Heart left ventricle (tissue), 16 donors: Measurements from ENCODE around the gene BMPER. TPM values are rescaled to one million over a fixed set of nuclear protein-coding genes. Genes with fewer than 3 reads are reported as not detected.

ENCODE experiments used
- ATAC-seq, 4 donors: fragments of 200-7000 bp; cut with Tn5 transposase; one replicate each; pipeline ENCODE4 v1.9.1; 2020 to 2022; ENCODE audit warnings: moderate library complexity in 4 of 4, mild to moderate bottlenecking in 3 of 4, moderate number of reproducible peaks in 1 of 4
- DNase-seq, 5 donors: peaks; one replicate each; pipeline ENCODE4 v3.0.0-alpha.2; 2020
- H3K27ac ChIP-seq, 12 donors: fragments of 200-600 bp; sonication (generic) in 4 of 12; one replicate each; pipeline versions ENCODE4 v1.5.0 to v1.8.0; 2016 to 2022; ENCODE audit warnings: mild to moderate bottlenecking in 2 of 12
- H3K27me3 ChIP-seq, 9 donors: fragments of 200-600 bp; sonication (generic) in 2 of 9; one replicate each; pipeline versions ENCODE4 v1.5.1 to v1.8.0; 2016 to 2022; ENCODE audit warnings: mild to moderate bottlenecking in 3 of 9
- H3K36me3 ChIP-seq, 9 donors: fragments of 200-600 bp; sonication (generic) in 2 of 9; one replicate each; pipeline versions ENCODE4 v1.5.0 to v1.8.0; 2018 to 2022; ENCODE audit warnings: mild to moderate bottlenecking in 2 of 9
- H3K4me1 ChIP-seq, 12 donors: fragments of 200-600 bp; sonication (generic) in 4 of 12; one replicate each; pipeline versions ENCODE4 v1.5.0 to v1.8.0; 2016 to 2022; ENCODE audit warnings: mild to moderate bottlenecking in 3 of 12
- H3K4me3 ChIP-seq, 12 donors: fragments of 200-600 bp; sonication (generic) in 4 of 12; one replicate each; pipeline versions ENCODE4 v1.5.0 to v1.8.0; 2017 to 2022; ENCODE audit warnings: mild to moderate bottlenecking in 9 of 12, moderate library complexity in 4 of 12
- H3K9me3 ChIP-seq, 12 donors: fragments of 200-600 bp; sonication (generic) in 4 of 12; one replicate each; pipeline versions ENCODE4 v1.5.0 to v1.8.0; 2016 to 2022; ENCODE audit warnings: mild to moderate bottlenecking in 1 of 12
- CTCF ChIP-seq, 12 donors: fragments of 200-600 bp; sonication (generic) in 4 of 12; IDR thresholded peaks; one replicate each; pipeline versions ENCODE4 v1.5.0 to v1.8.0; 2018 to 2022; ENCODE audit warnings: antibody characterized with exemption in 12 of 12, mild to moderate bottlenecking in 5 of 12
- POLR2A ChIP-seq, 2 donors: fragments of 450-650 bp; IDR thresholded peaks; one replicate each; pipeline ENCODE4 v1.6.1; 2017; ENCODE audit warnings: antibody characterized with exemption in 2 of 2, mild to moderate bottlenecking in 2 of 2, moderate library complexity in 2 of 2
- WGBS, 4 donors: extraction: QIAGEN DNeasy Blood & Tissue Kit in 2 of 4; methylation state at CpG; one replicate each; pipeline versions ENCODE4 v1.1.5 to v1.1.7; 2013 to 2018; 5-methylcytosine and 5-hydroxymethylcytosine counted together
- intact Hi-C, 10 donors: fragments of 100-400 bp; cut with DNase I; formaldehyde crosslinking; loops; one replicate each; pipeline versions ENCODE4 v1.11.1 to v1.14.2; 2022
- polyA plus RNA-seq, 2 donors: library from polyadenylated mRNA; stranded (reverse); fragments of 200-250 nt; gene quantifications; one replicate each; pipeline ENCODE4 v1.2.3, GENCODE V29; 2013
- total RNA-seq, 9 donors: library from RNA; depleted of rRNA in 2 of 9; stranded (reverse); fragments of >200 nt in 2 of 9; fragmentation: NEBNext Ultra II Directional in 3 of 9; extraction: Animal tissue kit (Norgen Biotek cat#: 25700) in 3 of 9; gene quantifications; one replicate each; pipeline versions ENCODE4 v1.1.0 to v1.2.4, GENCODE V29; 2016 to 2023
- donor health status: ischemic (EF 13 %, LVEDD 7.1; RV severe dilation, severe dysfunction).
- donor health status: healthy with polysubstance abuse.
- donor health status: DM: no; HTN: yes; CAD: no.
- donor health status: DM: no; HTN: no; CAD: no.
- donor health status: ischemic (EF 25% LVEDD 6.9; RV normal size, moderate dysfunction).
- donor health status: ischemic (EF 25% LVEDD 5.7; RV mildly dilated, moderate dysfunction).
- donor health status: healthy.
- donor health status: DM: yes; HTN: yes; CAD: no.
- donor health status: ischemic (EF 35%, LVEDD 5.7; RV mildly dilated, moderate dysfunction).
- donor health status: nonischemic (EF 11% LVEDD 7.7; RV severe dilation, severe dysfunction).
- donor health status: DM: yes; HTN: yes; CAD: no.
- donor health status: PGD.
- donor health status: ischemic (EF 29% LVEDD 5.4; RV normal size, mild dysfunction).
- donor health status: nonischemic (EF 23%, LVEDD 6.1; RV moderate dilation, normal function).

The BMPER gene
- total and polyA plus RNA-seq, 11 donors: 0.05 to 4.2 (median 0.85) TPM

DNA sequence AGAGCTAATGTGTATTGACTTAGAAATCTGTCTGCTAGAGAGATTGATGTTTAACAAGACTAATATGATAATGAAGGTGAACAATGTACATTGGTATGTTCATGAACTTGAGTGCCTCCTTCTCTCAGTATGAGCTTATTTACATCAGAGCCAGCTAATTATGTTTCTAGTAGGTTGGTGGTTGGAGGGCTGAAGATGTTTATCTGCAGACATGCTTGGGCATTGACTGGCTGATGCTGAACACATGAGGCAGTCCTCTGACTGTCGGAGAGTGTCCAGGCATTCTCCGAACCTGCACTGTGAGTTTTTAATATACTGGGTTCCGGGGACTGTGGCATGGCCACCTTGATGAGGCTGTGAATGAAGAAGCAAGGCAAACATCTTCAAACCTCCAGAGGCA, 47.5 kb downstream of the BMPER start:
- H3K36me3 ChIP-seq: no peaks in the 10 kb centered on the region
- 91 to 100% (median 97%) methylated on average over 3 of the region's 3 CpGs for WGBS, 4 donors
- H3K4me1 ChIP-seq: no peaks in the 10 kb centered on the region
- H3K27me3 ChIP-seq: no peaks in the 10 kb centered on the region
- ATAC-seq (no peak), DNase-seq (no peak)
- H3K4me3 ChIP-seq: no peak overlapping the region
- H3K9me3 ChIP-seq: no peaks in the 10 kb centered on the region
- TF ChIP-seq CTCF (IDR thresholded peaks at IDR 0.05) (no peak), POLR2A (IDR thresholded peaks at IDR 0.05) (no peak)
- intact Hi-C loops: no loop called here
- H3K27ac ChIP-seq: no peak overlapping the region

DNA sequence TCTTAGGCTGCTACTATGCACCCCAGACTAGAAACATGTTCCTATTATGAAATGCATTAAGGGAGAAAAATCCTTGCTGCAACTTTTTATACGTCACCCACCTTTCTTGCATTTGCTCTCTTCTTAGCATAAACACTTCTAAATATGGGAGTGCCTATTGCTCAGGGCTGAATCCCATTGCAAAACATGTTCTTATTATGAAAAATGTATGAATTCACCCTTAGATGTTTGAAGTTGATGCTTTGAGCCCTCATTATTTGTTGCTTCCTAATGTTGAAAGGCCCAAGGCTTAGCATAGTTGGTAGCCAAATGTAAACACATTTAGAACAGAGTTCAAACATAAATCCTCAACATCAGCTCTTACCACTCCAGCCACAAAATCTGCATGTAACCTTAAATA, 52.8 kb downstream of the BMPER start:
- TF ChIP-seq CTCF (IDR thresholded peaks at IDR 0.05) (no peak), POLR2A (IDR thresholded peaks at IDR 0.05) (no peak)
- no peak overlapping the region for H3K4me3 ChIP-seq
- no peaks in the 10 kb centered on the region for H3K9me3 ChIP-seq
- 94 to 100% (median 96%) methylated on average over 1 of the region's 1 CpG for WGBS, 4 donors
- H3K36me3 ChIP-seq: no peaks in the 10 kb centered on the region
- no peak overlapping the region for H3K27ac ChIP-seq
- ATAC-seq (no peak), DNase-seq (no peak)
- intact Hi-C loops: no loop called here
- H3K4me1 ChIP-seq: no peaks in the 10 kb centered on the region
- no peaks in the 10 kb centered on the region for H3K27me3 ChIP-seq

DNA sequence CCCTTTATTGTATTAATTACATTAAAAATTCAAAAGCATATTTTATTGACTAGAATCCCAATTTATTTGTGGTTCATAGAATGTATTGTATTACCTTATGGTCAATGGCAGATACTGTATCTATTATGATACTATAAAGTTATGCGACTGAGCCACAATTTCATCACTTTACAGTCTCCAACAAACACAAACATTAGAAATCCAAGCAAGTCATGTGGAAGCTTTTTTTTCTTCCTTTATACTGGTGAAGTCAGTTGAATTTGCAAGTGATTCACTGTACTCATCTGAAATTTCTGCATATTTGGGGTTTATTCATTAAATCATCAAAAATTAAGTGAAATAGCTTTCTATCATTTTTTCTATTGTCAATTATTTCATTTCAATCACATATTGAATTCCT, 54.3 kb downstream of the BMPER start:
- Histone ChIP-seq H3K27ac (no peak overlapping the region), H3K36me3 (no peaks in the 10 kb centered on the region), H3K27me3 (no peaks in the 10 kb centered on the region), H3K4me1 (no peaks in the 10 kb centered on the region), H3K4me3 (no peak overlapping the region), H3K9me3 (no peaks in the 10 kb centered on the region)
- ATAC-seq: no peak
- intact Hi-C loops: no loop called here
- DNase-seq: no peak
- 94 to 98% (median 97%) methylated on average over 1 of the region's 1 CpG for WGBS, 4 donors
- no peak for TF ChIP-seq CTCF (IDR thresholded peaks at IDR 0.05)
- no peak for TF ChIP-seq POLR2A (IDR thresholded peaks at IDR 0.05)

DNA sequence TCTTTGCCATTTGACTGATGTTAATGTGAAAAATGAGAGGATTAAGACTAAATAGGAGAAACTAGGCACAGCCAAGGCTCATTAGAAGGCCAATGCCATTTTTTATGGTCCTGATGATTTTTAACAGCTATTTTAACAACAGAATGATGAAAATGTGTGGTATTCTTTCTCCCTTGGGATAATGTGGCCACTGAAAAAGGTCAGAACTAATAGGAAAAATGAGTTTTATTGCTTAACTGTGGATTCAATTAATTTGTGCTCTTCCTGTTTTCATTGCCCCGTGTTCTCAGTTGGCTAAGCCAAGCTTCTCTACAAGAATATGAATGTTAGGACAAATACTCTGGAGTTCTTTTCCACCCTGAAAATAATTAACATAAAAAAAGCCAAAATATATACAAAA, 56.6 kb downstream of the BMPER start:
- TF ChIP-seq POLR2A (IDR thresholded peaks at IDR 0.05): no peak
- TF ChIP-seq CTCF (IDR thresholded peaks at IDR 0.05): no peak
- 43 to 71% (median 52%) methylated on average over 1 of the region's 1 CpG for WGBS, 4 donors
- Histone ChIP-seq H3K27me3 (no peaks in the 10 kb centered on the region), H3K27ac (no peak overlapping the region), H3K4me3 (no peak overlapping the region), H3K36me3 (no peaks in the 10 kb centered on the region), H3K4me1 (no peaks in the 10 kb centered on the region), H3K9me3 (no peaks in the 10 kb centered on the region)
- ATAC-seq: no peak
- intact Hi-C loops: no loop called here
- no peak for DNase-seq
